ENCODE measurements around the gene TM4SF18. TPM values are rescaled to one million over a fixed set of nuclear protein-coding genes. Genes with fewer than 3 reads are reported as not detected.
A peak's percentile ranks its signal among the peaks of the same experiment; 100 is the strongest.

Gene TM4SF18
- total RNA-seq, 4 donors from 2014 or later, result 4.1 to 13.6 (median 5.9) TPM

DNA sequence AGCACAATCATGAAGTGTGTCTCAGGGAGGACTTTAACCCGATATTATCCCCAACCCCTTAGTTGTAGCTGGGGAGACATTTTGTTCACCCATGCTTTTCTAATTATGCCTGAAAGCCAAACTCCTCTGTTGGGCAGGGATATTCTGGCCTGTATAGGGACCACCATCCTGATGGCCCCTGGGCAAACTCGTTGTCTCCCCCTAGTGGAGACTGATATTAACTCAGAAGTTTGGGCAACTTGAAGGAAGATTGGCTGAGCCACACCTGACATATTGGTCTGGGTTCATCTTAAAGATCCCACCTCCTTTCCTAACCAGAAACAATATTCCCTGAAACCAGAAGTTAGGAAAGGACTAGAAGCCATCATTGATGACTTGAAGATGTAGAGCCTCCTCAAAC, 42.3 kb downstream of the TM4SF18 start:
- Histone ChIP-seq H3K27me3 (no peaks in the 10 kb centered on the region), H3K36me3 (no peaks in the 10 kb centered on the region), H3K27ac (no peak overlapping the region), H3K4me1 (peaks cover 0 to 11% of the 10 kb centered on the region in 2 donors), H3K9me3 (no peaks in the 10 kb centered on the region), H3K4me3 (no peak overlapping the region)
- TF ChIP-seq, protein P1, sequence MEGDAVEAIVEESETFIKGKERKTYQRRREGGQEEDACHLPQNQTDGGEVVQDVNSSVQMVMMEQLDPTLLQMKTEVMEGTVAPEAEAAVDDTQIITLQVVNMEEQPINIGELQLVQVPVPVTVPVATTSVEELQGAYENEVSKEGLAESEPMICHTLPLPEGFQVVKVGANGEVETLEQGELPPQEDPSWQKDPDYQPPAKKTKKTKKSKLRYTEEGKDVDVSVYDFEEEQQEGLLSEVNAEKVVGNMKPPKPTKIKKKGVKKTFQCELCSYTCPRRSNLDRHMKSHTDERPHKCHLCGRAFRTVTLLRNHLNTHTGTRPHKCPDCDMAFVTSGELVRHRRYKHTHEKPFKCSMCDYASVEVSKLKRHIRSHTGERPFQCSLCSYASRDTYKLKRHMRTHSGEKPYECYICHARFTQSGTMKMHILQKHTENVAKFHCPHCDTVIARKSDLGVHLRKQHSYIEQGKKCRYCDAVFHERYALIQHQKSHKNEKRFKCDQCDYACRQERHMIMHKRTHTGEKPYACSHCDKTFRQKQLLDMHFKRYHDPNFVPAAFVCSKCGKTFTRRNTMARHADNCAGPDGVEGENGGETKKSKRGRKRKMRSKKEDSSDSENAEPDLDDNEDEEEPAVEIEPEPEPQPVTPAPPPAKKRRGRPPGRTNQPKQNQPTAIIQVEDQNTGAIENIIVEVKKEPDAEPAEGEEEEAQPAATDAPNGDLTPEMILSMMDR (IDR thresholded peaks at IDR 0.05 in 4 of 5, conservative IDR thresholded peaks at IDR 0.05 in 1 of 5), result peak in 2 of 5 experiments; percentile 15 to 18
- no peak for TF ChIP-seq POLR2A (IDR thresholded peaks at IDR 0.05)
- no peak for DNase-seq
- intact Hi-C loops (cut with DNase I; ENCODE audit: low total_unique reads), result no loop called here
- in situ Hi-C loops (cut with MboI; ENCODE audit: low sequenced_read_pairs in 4 of 4), result no loop called here
- ATAC-seq, result no peak

DNA sequence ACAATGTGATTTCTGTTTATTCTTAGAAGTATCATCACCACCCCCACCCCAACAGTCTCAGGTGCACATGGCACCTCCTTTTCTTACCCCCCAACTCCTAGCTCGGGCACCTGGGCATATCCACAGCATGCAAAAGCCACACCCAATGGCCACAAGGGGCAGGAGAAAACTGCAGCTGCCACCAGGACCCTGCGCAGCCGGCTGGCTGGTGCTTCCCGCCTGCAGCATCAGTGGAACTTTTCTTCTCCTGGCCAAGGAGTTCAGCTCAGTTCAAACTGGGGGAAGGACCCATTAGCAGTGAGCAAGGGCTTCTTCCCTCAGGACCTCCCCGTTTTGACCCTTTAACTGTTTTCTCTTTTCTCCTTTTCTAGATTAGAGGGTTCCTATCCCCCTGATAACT, 44.8 kb downstream of the TM4SF18 start:
- in situ Hi-C loops (cut with MboI; ENCODE audit: low sequenced_read_pairs in 4 of 4) (no loop called here), intact Hi-C loops (cut with DNase I; ENCODE audit: low total_unique reads) (no loop called here)

DNA sequence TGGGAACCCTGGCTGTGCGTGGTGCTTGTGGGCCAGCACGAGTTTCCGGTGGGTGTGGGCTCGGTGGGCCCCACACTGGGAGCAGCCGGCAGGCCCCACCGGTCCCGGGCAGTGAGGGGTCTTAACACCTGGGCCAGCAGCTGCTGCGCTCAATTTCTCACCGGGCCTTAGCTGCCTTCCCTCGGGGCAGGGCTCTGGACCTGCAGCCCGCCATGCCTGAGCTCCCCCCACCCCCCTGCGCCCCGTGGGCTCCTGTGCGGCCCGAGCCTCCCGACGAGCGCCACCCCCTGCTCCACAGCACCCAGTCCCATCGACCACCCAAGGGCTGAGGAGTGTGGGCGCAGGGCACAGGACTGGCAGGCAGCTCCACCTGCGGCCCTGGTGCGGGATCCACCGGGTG, 49.4 kb downstream of the TM4SF18 start:
- intact Hi-C loops (cut with DNase I; ENCODE audit: low total_unique reads) (no loop called here), in situ Hi-C loops (cut with MboI; ENCODE audit: low sequenced_read_pairs in 4 of 4) (no loop called here)
- Histone ChIP-seq H3K4me1 (no peaks in the 10 kb centered on the region), H3K27me3 (no peaks in the 10 kb centered on the region), H3K9me3 (no peaks in the 10 kb centered on the region), H3K27ac (no peak overlapping the region), H3K4me3 (no peak overlapping the region), H3K36me3 (no peaks in the 10 kb centered on the region)
- TF ChIP-seq, protein P1 (IDR thresholded peaks at IDR 0.05 in 4 of 5, conservative IDR thresholded peaks at IDR 0.05 in 1 of 5), result no peak
- TF ChIP-seq POLR2A (IDR thresholded peaks at IDR 0.05), result no peak
- ATAC-seq (no peak), DNase-seq (no peak)

More for the DNA sequence above, 44.8 kb downstream of the TM4SF18 start:
- ATAC-seq (no peak), DNase-seq (no peak)
- Histone ChIP-seq H3K9me3 (no peaks in the 10 kb centered on the region), H3K27ac (no peak overlapping the region), H3K4me3 (no peak overlapping the region), H3K36me3 (no peaks in the 10 kb centered on the region), H3K4me1 (peaks cover 0 to 4% of the 10 kb centered on the region in 2 donors), H3K27me3 (no peaks in the 10 kb centered on the region)
- TF ChIP-seq POLR2A (IDR thresholded peaks at IDR 0.05), result no peak
- TF ChIP-seq, protein P1 (IDR thresholded peaks at IDR 0.05 in 4 of 5, conservative IDR thresholded peaks at IDR 0.05 in 1 of 5), result no peak

DNA sequence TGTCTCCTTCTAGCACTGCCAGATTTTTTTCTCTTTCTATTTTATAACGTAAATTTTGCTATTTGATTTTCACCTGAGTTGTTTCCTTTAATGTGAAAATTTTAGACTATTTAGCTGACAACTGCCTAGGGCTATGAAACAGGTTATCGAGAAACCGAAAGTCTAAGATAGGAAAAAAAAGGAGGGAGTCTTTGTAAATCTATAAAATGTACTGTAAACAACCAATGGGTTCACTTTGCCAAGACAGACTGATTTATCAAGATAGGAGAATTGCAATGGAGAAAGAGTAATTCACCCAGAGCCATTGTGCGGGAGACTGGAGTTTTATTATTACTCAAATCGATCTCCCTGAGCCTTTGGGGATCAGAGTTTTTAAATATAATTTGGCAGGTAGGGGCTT, 50.0 kb downstream of the TM4SF18 start:
- Histone ChIP-seq H3K27me3 (no peaks in the 10 kb centered on the region), H3K9me3 (no peaks in the 10 kb centered on the region), H3K4me1 (no peaks in the 10 kb centered on the region), H3K36me3 (no peaks in the 10 kb centered on the region), H3K4me3 (no peak overlapping the region), H3K27ac (no peak overlapping the region)
- ATAC-seq (no peak), DNase-seq (no peak)
- TF ChIP-seq POLR2A (IDR thresholded peaks at IDR 0.05), result no peak
- TF ChIP-seq, protein P1 (IDR thresholded peaks at IDR 0.05 in 4 of 5, conservative IDR thresholded peaks at IDR 0.05 in 1 of 5), result no peak
- intact Hi-C loops (cut with DNase I; ENCODE audit: low total_unique reads) (no loop called here), in situ Hi-C loops (cut with MboI; ENCODE audit: low sequenced_read_pairs in 4 of 4) (no loop called here)

DNA sequence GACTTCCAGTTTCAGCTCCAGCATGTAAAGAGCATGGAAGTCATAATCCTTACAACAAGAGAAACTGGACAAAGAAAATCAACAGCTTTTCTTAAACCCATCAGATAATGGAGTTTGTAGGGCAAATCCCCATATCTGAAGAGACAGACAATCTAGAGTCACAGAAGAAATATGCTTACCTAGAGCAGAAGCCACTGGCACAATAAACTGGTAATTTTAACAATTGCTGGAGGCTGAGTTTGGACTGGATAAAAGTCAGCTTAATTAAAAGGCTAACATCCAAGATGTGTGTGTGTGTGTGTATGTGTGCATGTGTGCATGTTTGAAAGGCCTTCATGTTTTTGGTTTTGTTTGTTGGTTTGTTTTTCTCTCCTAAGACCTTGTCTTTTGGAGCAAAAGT, 50.6 kb downstream of the TM4SF18 start:
- DNase-seq (no peak), ATAC-seq (no peak)
- intact Hi-C loops (cut with DNase I; ENCODE audit: low total_unique reads), result no loop called here
- no peaks in the 10 kb centered on the region for H3K27me3 ChIP-seq
- H3K4me3 ChIP-seq, result no peak overlapping the region
- H3K9me3 ChIP-seq, result no peaks in the 10 kb centered on the region
- no peaks in the 10 kb centered on the region for H3K4me1 ChIP-seq
- in situ Hi-C loops (cut with MboI; ENCODE audit: low sequenced_read_pairs in 4 of 4), result no loop called here
- H3K36me3 ChIP-seq, result no peaks in the 10 kb centered on the region
- TF ChIP-seq POLR2A (IDR thresholded peaks at IDR 0.05), result no peak
- TF ChIP-seq, protein P1 (IDR thresholded peaks at IDR 0.05 in 4 of 5, conservative IDR thresholded peaks at IDR 0.05 in 1 of 5), result no peak
- no peak overlapping the region for H3K27ac ChIP-seq

Data from gastrocnemius medialis (tissue), 4 donors.